HUES6 (cell line): Measurements from ENCODE around the gene NDUFV2.
A peak's percentile ranks its signal among the peaks of the same experiment; 100 is the strongest.

ENCODE experiments used
- H3K27ac ChIP-seq: 2 replicates; pipeline ENCODE4 v1.7.0; 2013; ENCODE audit warnings: low read depth, mild to moderate bottlenecking, low read length, inconsistent platforms
- H3K27me3 ChIP-seq: 2 replicates; pipeline ENCODE4 v1.6.1; 2013; ENCODE audit warnings: low read length; ENCODE audit not compliant: control insufficient read depth, insufficient read depth
- H3K36me3 ChIP-seq: 2 replicates; pipeline ENCODE4 v1.6.1; 2013; ENCODE audit warnings: low read length; ENCODE audit not compliant: control insufficient read depth, insufficient read depth
- H3K4me1 ChIP-seq: 2 replicates; pipeline ENCODE4 v1.6.1; 2013; ENCODE audit warnings: low read length; ENCODE audit not compliant: control insufficient read depth, insufficient read depth
- H3K4me3 ChIP-seq: 2 replicates; pipeline ENCODE4 v1.5.1; 2013; ENCODE audit warnings: low read depth, low read length
- H3K9ac ChIP-seq: one replicate; pipeline ENCODE4 v1.6.1; 2013; ENCODE audit warnings: mild to moderate bottlenecking, low read length
- H3K9me3 ChIP-seq: 2 replicates; pipeline ENCODE4 v1.6.1; 2013; ENCODE audit warnings: low read depth, low read length; ENCODE audit not compliant: control insufficient read depth, insufficient read depth

NDUFV2 gene

DNA sequence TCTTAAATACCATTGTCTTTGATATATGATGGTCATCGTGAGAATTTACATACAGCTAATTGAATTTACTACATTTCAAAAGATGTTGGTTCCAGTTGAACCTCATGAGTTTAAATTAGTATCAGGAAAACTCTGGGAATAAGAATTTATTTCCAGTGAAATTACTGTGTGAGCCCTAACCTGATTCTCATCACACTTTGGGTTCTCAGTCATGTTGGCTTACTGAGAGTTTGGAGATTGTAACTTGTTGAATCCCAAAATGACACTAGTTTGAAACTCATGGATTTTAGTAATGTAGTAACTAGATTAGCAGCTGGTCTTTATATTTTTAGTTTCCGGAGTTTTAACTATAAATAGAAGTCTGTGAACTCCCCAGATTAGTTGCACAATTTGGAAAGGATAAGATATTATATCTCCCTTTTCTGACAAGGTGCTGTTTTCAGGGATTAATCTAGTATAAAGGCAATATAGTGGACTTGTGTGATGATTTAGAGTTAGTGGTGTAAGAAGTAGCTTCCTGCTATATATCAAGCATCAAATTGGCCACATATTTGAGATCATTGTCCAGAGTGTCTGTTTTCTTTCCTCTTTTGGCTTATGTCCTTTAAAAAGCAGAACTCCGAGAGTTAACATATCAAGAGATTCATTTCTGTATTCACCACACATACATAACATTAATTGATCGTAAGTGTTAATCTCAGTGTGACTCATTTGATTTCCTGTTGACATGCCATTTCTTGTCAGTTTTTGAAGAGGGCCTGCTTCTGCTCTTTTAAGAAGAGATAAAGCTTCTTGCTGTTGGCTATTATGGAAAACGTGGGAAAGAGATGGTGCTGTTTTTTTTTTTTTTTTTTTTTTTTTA lies 15.7 kb downstream of the NDUFV2 start:
- no peaks in the 10 kb centered on the region for H3K27me3 ChIP-seq
- no peak overlapping the region for H3K4me3 ChIP-seq
- peaks cover 9% of the 10 kb centered on the region; the same call in 1 of the 2 replicates for H3K4me1 ChIP-seq
- H3K27ac ChIP-seq, result peak overlapping the region; percentile 14; the same call in 1 of the 2 replicates
- H3K36me3 ChIP-seq, result peaks cover 58% of the 10 kb centered on the region
- H3K9ac ChIP-seq, result no peak overlapping the region
- H3K9me3 ChIP-seq, result no peaks in the 10 kb centered on the region

DNA sequence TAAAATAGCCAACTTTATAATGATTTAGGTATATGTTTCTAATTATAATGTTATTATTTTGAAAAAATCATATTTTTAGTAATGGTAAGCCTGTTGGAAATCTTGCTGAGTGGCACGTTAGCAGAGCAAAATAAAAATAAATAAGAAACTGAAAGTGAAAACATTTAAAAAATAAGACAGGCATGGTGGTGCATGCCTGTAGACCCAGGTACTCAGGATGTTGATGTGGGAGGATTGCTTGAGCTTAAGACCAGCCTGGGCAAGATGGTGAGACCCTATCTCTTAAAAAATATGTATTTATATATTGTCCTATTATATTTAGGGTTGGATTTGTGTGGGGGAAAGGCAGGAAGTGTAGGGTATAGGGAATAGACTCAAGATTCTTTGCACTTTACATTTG lies 18.3 kb downstream of the NDUFV2 start:
- Histone ChIP-seq H3K4me1 (peaks cover 9% of the 10 kb centered on the region; the same call in 1 of the 2 replicates), H3K4me3 (no peak overlapping the region), H3K9ac (no peak overlapping the region), H3K9me3 (no peaks in the 10 kb centered on the region), H3K27me3 (no peaks in the 10 kb centered on the region), H3K36me3 (peaks cover 72% of the 10 kb centered on the region), H3K27ac (no peak overlapping the region)

DNA sequence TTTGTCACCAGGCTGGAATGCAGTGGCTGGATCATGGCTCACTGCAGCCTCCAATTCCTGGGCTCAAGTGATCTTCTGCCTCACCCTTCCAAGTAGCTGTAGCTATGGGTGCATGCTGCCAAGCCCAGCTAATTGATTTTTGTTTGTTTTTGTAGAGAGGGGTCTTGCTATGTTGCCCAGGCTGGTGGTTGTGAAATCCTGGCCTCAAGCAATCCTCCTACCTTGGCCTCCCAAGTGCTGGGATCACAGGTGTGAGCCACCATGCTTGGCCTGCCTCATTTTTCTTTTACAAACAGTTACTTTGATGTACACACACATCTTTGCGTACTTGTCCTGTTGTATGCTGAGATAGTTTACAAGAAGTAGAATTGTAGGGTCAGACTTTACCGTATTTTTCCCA lies 21.0 kb downstream of the NDUFV2 start:
- Histone ChIP-seq H3K27me3 (no peaks in the 10 kb centered on the region), H3K4me1 (no peaks in the 10 kb centered on the region), H3K9me3 (no peaks in the 10 kb centered on the region), H3K9ac (no peak overlapping the region), H3K36me3 (peaks cover 92% of the 10 kb centered on the region), H3K4me3 (no peak overlapping the region), H3K27ac (no peak overlapping the region)

DNA sequence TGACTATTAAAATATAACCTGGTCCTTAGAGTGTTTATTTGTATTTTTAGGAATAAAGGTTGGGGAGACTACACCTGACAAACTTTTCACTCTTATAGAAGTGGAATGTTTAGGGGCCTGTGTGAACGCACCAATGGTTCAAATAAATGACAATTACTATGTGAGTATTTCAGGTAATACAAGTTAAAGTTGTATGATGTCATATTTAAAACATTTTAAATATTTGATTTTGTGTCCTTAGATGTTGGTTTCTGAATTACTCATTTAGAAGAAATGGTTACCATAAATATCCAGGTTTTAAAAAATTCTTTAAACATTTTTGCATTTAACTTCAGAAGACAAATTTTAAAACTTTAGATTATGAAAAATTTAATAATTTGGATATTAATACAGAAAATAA lies 22.3 kb downstream of the NDUFV2 start:
- peaks cover 92% of the 10 kb centered on the region for H3K36me3 ChIP-seq
- H3K4me3 ChIP-seq, result no peak overlapping the region
- H3K9me3 ChIP-seq, result no peaks in the 10 kb centered on the region
- no peaks in the 10 kb centered on the region for H3K4me1 ChIP-seq
- no peak overlapping the region for H3K27ac ChIP-seq
- no peaks in the 10 kb centered on the region for H3K27me3 ChIP-seq
- no peak overlapping the region for H3K9ac ChIP-seq

DNA sequence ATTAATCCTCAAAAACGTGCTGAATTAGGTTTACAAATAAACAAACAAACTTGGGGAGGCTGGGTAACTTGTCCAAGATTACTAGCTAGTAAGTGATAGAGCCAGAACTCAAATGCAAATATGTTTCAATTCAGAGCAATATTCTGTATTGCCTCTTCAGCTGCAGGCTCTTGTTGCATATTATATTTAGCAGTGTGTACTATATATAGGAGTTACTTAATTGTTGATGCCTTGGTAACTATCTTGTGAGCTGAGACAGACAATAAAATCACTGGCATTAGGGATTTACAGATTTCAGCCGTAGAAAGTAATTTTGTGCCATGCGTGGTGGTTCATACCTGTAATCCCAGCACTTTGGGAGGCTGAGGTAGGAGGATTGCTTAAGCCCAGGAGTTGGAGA lies 23.8 kb downstream of the NDUFV2 start:
- Histone ChIP-seq H3K4me1 (no peaks in the 10 kb centered on the region), H3K4me3 (no peak overlapping the region), H3K9ac (no peak overlapping the region), H3K27me3 (no peaks in the 10 kb centered on the region), H3K9me3 (no peaks in the 10 kb centered on the region), H3K27ac (no peak overlapping the region), H3K36me3 (peaks cover 93% of the 10 kb centered on the region)

DNA sequence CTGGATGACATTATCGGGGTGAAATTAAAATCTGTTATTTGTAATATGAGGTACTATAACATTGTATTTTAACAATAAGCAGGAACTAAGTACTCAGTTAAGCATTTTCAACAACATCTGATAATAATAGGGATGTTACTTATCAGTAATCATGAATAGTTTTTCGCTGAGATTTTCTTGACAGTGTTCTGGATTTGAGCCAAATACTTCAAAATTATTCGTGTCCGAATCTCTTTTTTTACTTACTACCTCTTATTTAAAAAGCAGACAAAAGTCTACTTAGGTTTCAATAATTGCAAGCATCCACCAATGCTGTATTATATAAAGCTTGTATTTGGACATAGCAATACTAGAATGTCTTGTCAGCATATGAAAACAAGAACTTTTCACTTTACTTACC lies 27.7 kb downstream of the NDUFV2 start:
- H3K27me3 ChIP-seq, result no peaks in the 10 kb centered on the region
- peaks cover 96% of the 10 kb centered on the region for H3K36me3 ChIP-seq
- H3K9me3 ChIP-seq, result no peaks in the 10 kb centered on the region
- no peak overlapping the region for H3K27ac ChIP-seq
- no peak overlapping the region for H3K9ac ChIP-seq
- no peak overlapping the region for H3K4me3 ChIP-seq
- H3K4me1 ChIP-seq, result no peaks in the 10 kb centered on the region; the same call in 1 of the 2 replicates

DNA sequence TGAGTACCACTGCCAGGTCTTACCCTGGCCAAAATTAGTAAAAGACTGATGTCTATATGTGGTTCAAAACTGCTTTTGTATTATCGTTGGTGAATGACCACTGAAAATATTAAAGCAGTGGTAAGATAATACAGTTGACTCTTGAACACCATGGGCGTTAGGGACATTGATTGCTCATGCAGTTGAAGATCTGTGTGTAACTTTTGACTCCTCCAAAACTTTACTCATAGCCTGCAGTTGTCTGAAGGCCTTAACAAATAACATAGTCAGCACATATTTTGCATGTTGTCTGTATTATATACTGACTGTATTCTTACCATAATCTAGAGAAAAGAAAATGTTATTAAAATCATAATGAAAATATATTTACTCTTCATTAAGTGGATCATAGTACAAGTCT lies 28.3 kb downstream of the NDUFV2 start:
- peaks cover 90% of the 10 kb centered on the region for H3K36me3 ChIP-seq
- no peak overlapping the region for H3K27ac ChIP-seq
- H3K9ac ChIP-seq, result no peak overlapping the region
- H3K4me1 ChIP-seq, result no peaks in the 10 kb centered on the region; the same call in 1 of the 2 replicates
- H3K4me3 ChIP-seq, result no peak overlapping the region
- H3K9me3 ChIP-seq, result no peaks in the 10 kb centered on the region
- H3K27me3 ChIP-seq, result no peaks in the 10 kb centered on the region

DNA sequence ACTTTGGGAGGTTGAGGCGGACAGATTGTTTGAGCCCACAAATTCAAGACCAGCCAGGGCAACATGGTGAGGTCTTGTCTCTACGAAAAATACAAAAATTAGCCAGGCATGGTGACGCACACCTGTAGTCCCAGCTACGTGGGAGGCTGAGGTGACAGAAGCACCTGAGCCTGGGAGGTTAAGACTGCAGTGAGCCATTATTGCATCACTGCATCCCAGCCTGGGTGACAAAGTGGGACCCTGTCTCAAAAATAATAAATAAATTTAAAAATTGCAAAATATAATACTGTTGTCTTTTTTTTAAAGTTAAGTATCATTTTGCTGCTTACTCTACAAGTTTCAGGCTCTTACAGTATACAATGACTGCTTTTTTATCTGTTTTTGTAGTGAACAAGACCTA lies 30.1 kb downstream of the NDUFV2 start:
- Histone ChIP-seq H3K4me1 (peaks cover under 1% of the 10 kb centered on the region; the same call in 1 of the 2 replicates), H3K9me3 (no peaks in the 10 kb centered on the region), H3K27me3 (no peaks in the 10 kb centered on the region), H3K4me3 (no peak overlapping the region), H3K27ac (no peak overlapping the region), H3K9ac (no peak overlapping the region), H3K36me3 (peaks cover 72% of the 10 kb centered on the region)

DNA sequence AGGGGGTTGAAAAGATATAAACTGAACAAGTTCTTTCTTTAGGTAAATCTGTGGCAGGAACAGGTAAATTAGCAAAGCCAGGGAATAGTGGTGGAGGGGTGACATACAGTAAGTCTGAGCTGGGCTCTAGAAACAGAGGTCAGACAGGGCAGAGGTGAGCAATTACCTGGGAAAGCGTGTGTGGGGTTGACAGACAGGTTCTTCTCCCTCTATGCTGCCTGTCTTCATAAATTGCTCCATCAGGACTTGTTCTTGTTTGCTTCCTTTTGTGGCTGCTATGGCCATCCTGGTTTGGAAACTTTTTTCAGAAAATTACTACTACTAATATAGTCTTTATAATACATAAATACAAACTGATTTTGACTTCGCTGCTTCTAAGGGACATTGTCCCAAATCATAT lies 30.7 kb downstream of the NDUFV2 start:
- no peaks in the 10 kb centered on the region for H3K27me3 ChIP-seq
- no peak overlapping the region for H3K4me3 ChIP-seq
- H3K36me3 ChIP-seq, result peaks cover 66% of the 10 kb centered on the region
- no peaks in the 10 kb centered on the region for H3K9me3 ChIP-seq
- no peak overlapping the region for H3K27ac ChIP-seq
- H3K9ac ChIP-seq, result no peak overlapping the region
- H3K4me1 ChIP-seq, result peaks cover 5% of the 10 kb centered on the region; the same call in 1 of the 2 replicates

DNA sequence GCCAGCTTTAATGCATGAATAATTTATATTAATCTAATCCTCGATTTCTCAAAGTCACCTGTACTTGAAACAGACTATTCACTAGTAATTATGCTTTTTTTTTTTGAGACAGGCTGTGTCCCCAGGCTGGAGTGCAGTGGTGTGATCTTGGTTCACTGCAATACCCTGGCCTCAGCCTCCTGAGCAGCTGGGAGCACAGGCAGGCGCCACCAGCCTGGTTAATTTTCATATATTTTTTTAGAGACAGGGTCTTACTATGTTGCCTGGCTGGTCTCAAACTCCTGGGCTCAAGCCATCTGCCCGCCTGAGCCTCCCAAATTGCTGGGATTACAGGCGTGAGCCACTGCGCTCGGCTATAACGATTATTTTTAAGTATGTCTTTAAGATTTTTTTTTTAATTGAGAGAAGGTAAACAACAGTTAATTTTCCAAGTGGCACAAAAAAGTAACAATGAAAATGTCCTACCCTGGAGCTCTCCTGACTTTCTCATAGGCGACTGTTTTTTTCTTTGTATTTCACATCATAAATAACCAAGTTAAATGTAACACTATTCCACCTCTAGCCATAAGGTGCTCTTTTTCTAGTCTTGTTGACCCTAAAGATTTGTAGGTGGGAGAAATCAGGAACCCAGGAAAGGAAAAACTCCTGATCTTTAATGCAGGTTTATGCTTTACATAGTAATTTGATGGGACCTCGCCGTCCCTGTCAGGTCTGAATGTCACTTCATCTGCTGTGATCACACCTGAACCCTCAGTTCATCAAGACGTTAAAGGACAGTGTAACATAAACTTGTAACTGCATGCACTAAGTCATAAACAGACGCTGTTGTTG lies 32.8 kb downstream of the NDUFV2 start:
- peaks cover 5% of the 10 kb centered on the region; the same call in 1 of the 2 replicates for H3K4me1 ChIP-seq
- H3K9me3 ChIP-seq, result no peaks in the 10 kb centered on the region
- H3K4me3 ChIP-seq, result peak overlapping the region; percentile 100
- H3K36me3 ChIP-seq, result peaks cover 46% of the 10 kb centered on the region
- H3K9ac ChIP-seq, result peak overlapping the region; percentile 89
- no peaks in the 10 kb centered on the region for H3K27me3 ChIP-seq
- H3K27ac ChIP-seq, result no peak overlapping the region

DNA sequence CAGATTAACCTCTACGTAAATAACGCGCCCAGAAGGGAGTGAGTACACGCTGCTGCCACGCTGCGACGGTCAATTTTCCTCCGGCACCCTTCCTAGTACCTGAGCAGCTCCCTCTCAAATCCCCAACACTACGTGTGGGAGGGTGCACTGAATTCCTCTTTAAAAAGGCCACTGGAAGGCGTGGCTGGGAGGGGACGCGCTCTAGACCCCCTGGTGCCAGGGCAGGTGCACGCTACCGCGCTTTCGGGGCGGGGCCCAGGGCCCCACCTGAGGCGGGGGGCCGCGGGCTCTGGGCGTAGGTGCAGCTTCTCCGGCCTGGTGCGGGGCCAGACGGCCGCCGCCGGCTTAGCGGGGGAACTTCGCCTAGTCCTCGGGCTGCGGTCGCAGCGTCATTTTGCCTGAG lies 33.4 kb downstream of the NDUFV2 start:
- Histone ChIP-seq H3K4me3 (peak overlapping the region; percentile 100), H3K36me3 (peaks cover 39% of the 10 kb centered on the region)

More for the DNA sequence above, 33.4 kb downstream of the NDUFV2 start:
- H3K27ac ChIP-seq, result peak overlapping the region; percentile 96
- H3K9ac ChIP-seq, result peak overlapping the region; percentile 89
- peaks cover 5% of the 10 kb centered on the region; the same call in 1 of the 2 replicates for H3K4me1 ChIP-seq
- H3K9me3 ChIP-seq, result no peaks in the 10 kb centered on the region
- H3K27me3 ChIP-seq, result no peaks in the 10 kb centered on the region
